SU-DHL-6 (cell line): ENCODE results near the gene NOBOX.

Source experiments
- EZH2phosphoT487 ChIP-seq: fragments of 200-600 bp; sonication (generic), shearing (Covaris generic); conservative IDR thresholded peaks from 2 replicates; pipeline ENCODE4 v1.6.1; 2018; ENCODE audit warnings: mild to moderate bottlenecking, antibody characterized with exemption, low read length, moderate library complexity, mixed read lengths
- TF ChIP-seq, protein P1 (sequence below): fragments of 200-600 bp; sonication (generic); IDR thresholded peaks from one replicate; pipeline ENCODE4 v1.5.1; 2017; ENCODE audit warnings: antibody characterized with exemption, mild to moderate bottlenecking, low read length, moderate library complexity; ENCODE audit not compliant: insufficient read depth, poor library complexity, severe bottlenecking

DNA sequence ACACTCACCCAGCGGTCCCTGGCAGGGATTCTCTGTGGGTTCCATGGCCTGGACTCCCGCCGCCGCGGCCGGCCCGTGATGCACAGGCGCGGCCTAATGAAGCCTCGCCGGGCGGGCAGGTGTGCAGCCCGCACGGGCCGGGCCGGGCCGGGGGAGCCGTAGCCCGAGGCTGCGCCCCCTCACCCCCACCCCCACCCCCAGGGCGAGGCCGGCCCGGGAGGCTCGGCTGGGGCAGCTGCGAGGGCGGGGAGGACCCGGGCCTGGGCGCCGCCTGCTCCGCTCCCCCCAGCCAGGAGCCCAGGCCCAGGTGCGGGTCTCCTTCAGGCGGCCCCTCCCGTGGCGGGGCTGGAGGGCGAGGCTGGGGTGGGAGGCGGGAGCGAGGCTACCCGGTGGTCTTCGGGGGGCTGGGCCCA, at the start of gene NOBOX:
- TF ChIP-seq, protein P1, sequence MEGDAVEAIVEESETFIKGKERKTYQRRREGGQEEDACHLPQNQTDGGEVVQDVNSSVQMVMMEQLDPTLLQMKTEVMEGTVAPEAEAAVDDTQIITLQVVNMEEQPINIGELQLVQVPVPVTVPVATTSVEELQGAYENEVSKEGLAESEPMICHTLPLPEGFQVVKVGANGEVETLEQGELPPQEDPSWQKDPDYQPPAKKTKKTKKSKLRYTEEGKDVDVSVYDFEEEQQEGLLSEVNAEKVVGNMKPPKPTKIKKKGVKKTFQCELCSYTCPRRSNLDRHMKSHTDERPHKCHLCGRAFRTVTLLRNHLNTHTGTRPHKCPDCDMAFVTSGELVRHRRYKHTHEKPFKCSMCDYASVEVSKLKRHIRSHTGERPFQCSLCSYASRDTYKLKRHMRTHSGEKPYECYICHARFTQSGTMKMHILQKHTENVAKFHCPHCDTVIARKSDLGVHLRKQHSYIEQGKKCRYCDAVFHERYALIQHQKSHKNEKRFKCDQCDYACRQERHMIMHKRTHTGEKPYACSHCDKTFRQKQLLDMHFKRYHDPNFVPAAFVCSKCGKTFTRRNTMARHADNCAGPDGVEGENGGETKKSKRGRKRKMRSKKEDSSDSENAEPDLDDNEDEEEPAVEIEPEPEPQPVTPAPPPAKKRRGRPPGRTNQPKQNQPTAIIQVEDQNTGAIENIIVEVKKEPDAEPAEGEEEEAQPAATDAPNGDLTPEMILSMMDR, result no peak
- no peak for TF ChIP-seq EZH2phosphoT487
